ENCODE measurements around the gene XPNPEP1.
A peak's percentile ranks its signal among the peaks of the same experiment; 100 is the strongest.

Gene XPNPEP1

GRCh38 chr10:109922976-109923921 lies at the start of gene XPNPEP1:
TSS of gene XPNPEP1 (minus strand) at chr10:109923511. CDS start at chr10:109923433, 78 bp downstream.
- Histone ChIP-seq H3K4me3 (peak within 1 kb of the TSS; percentile 77 to 98 (median 94)), H3K4me1 (peaks cover 18 to 41% (median 24%) of the 10 kb centered on the region in 10 experiments), H3K9ac (peak within 1 kb of the TSS; percentile 86 to 99 (median 95)), H3K36me3 (peaks cover 0 to 25% (median 14%) of the 10 kb centered on the region in 11 experiments; a peak in 14 of 22 replicates), H3K4me2 (peak within 1 kb of the TSS; percentile 85 to 98 (median 96)), H3K27me3 (no peaks in the 10 kb centered on the region), H3K9me3 (replicated peaks in 1 of 11) (peaks cover 0 to 24% (median 14%) of the 10 kb centered on the region in 11 experiments; a peak in 16 of 22 replicates), H3K27ac (peak within 1 kb of the TSS; percentile 86 to 98 (median 92)), H4K20me1 (peaks cover 0 to 2% (median 0%) of the 10 kb centered on the region in 11 experiments; a peak in 3 of 22 replicates)
- TF ChIP-seq Cebpa-rat (IDR thresholded peaks at IDR 0.05), result no peak

- H3K9me3 ChIP-seq (replicated peaks in 1 of 11), result peaks cover 0 to 7% (median 0%) of the 10 kb centered on the region in 11 experiments; a peak in 2 of 22 replicates
- no peak overlapping the region for H3K27ac ChIP-seq
- H3K4me2 ChIP-seq, result no peak overlapping the region
- H4K20me1 ChIP-seq, result no peaks in the 10 kb centered on the region
- no peak for TF ChIP-seq Cebpa-rat (IDR thresholded peaks at IDR 0.05)
- no peaks in the 10 kb centered on the region for H3K36me3 ChIP-seq
- H3K9ac ChIP-seq, result no peak overlapping the region
- no peak overlapping the region for H3K4me3 ChIP-seq
- H3K27me3 ChIP-seq, result no peaks in the 10 kb centered on the region
- 0 out of 20 replicates have a peak, but pooled peaks cover 0 to under 1% (median 0%) of the 10 kb centered on the region in 10 experiments for H3K4me1 ChIP-seq
These were observed 49.2 kb upstream of the XPNPEP1 start for GRCh38 chr10:109972372-109973001.

GRCh38 chr10:109971634-109972033 lies 48.3 kb upstream of the XPNPEP1 start:
- Histone ChIP-seq H3K4me1 (peaks cover 0 to 7% (median 0%) of the 10 kb centered on the region in 10 experiments; a peak in 2 of 20 replicates), H3K27me3 (no peaks in the 10 kb centered on the region), H4K20me1 (no peaks in the 10 kb centered on the region), H3K9me3 (replicated peaks in 1 of 11) (peaks cover 0 to 7% (median 0%) of the 10 kb centered on the region in 11 experiments; a peak in 2 of 22 replicates), H3K27ac (no peak overlapping the region), H3K4me3 (no peak overlapping the region), H3K9ac (no peak overlapping the region), H3K4me2 (no peak overlapping the region), H3K36me3 (no peaks in the 10 kb centered on the region)
- no peak for TF ChIP-seq Cebpa-rat (IDR thresholded peaks at IDR 0.05)

- no peak overlapping the region for H3K4me2 ChIP-seq
- H3K4me3 ChIP-seq, result no peak overlapping the region
- no peaks in the 10 kb centered on the region for H3K27me3 ChIP-seq
- no peak overlapping the region for H3K9ac ChIP-seq
- TF ChIP-seq Cebpa-rat (IDR thresholded peaks at IDR 0.05), result no peak
- no peaks in the 10 kb centered on the region for H4K20me1 ChIP-seq
- no peaks in the 10 kb centered on the region for H3K36me3 ChIP-seq
- H3K9me3 ChIP-seq (replicated peaks in 1 of 11), result peaks cover 0 to 7% (median 0%) of the 10 kb centered on the region in 11 experiments; a peak in 2 of 22 replicates
- no peak overlapping the region for H3K27ac ChIP-seq
- peaks cover 0 to 7% (median 0%) of the 10 kb centered on the region in 10 experiments; a peak in 2 of 20 replicates for H3K4me1 ChIP-seq
These were observed 46.5 kb upstream of the XPNPEP1 start for GRCh38 chr10:109969760-109970346.

GRCh38 chr10:109968953-109969759 lies 45.8 kb upstream of the XPNPEP1 start:
- Histone ChIP-seq H3K4me1 (peaks cover 0 to 7% (median 0%) of the 10 kb centered on the region in 10 experiments; a peak in 2 of 20 replicates), H3K4me3 (no peak overlapping the region), H3K4me2 (no peak overlapping the region), H4K20me1 (no peaks in the 10 kb centered on the region), H3K9me3 (replicated peaks in 1 of 11) (peaks cover 0 to 7% (median 0%) of the 10 kb centered on the region in 11 experiments; a peak in 2 of 22 replicates), H3K27me3 (no peaks in the 10 kb centered on the region), H3K9ac (no peak overlapping the region), H3K36me3 (no peaks in the 10 kb centered on the region), H3K27ac (no peak overlapping the region)
- TF ChIP-seq Cebpa-rat (IDR thresholded peaks at IDR 0.05), result no peak

GRCh38 chr10:109967739-109968088 lies 44.4 kb upstream of the XPNPEP1 start:
- Histone ChIP-seq H3K9ac (no peak overlapping the region), H3K9me3 (replicated peaks in 1 of 11) (peaks cover 0 to 7% (median 0%) of the 10 kb centered on the region in 11 experiments; a peak in 2 of 22 replicates), H3K4me1 (peaks cover 0 to 7% (median 0%) of the 10 kb centered on the region in 10 experiments; a peak in 2 of 20 replicates), H3K4me2 (no peak overlapping the region), H3K4me3 (no peak overlapping the region), H3K27ac (no peak overlapping the region), H3K27me3 (no peaks in the 10 kb centered on the region), H3K36me3 (no peaks in the 10 kb centered on the region), H4K20me1 (no peaks in the 10 kb centered on the region)
- no peak for TF ChIP-seq Cebpa-rat (IDR thresholded peaks at IDR 0.05)

- no peaks in the 10 kb centered on the region for H3K27me3 ChIP-seq
- no peaks in the 10 kb centered on the region for H4K20me1 ChIP-seq
- H3K4me2 ChIP-seq, result no peak overlapping the region; a peak in 1 of 22 replicates
- no peak overlapping the region for H3K27ac ChIP-seq
- H3K9ac ChIP-seq, result no peak overlapping the region
- H3K36me3 ChIP-seq, result no peaks in the 10 kb centered on the region
- H3K4me3 ChIP-seq, result no peak overlapping the region
- peaks cover 0 to 7% (median 0%) of the 10 kb centered on the region in 11 experiments; a peak in 2 of 22 replicates for H3K9me3 ChIP-seq (replicated peaks in 1 of 11)
- H3K4me1 ChIP-seq, result peaks cover 0 to 7% (median 0%) of the 10 kb centered on the region in 10 experiments; a peak in 2 of 20 replicates
- TF ChIP-seq Cebpa-rat (IDR thresholded peaks at IDR 0.05), result no peak
These were observed 43.8 kb upstream of the XPNPEP1 start for GRCh38 chr10:109966961-109967738.
